Bladder microvascular endothelial cell (primary cell): ENCODE results near the gene ITGA11. TPM values are rescaled to one million over a fixed set of nuclear protein-coding genes. Genes with fewer than 3 reads are reported as not detected.

Experiments used
- total RNA-seq: library from RNA; depleted of rRNA; stranded (reverse); fragments of >200 nt; gene quantifications from 2 replicates; pipeline ENCODE4 v1.2.3, GENCODE V29; 2014

The ITGA11 gene
- 1.6 and 34.5 TPM in 2 replicates for total RNA-seq

GRCh38 chr15:68431792-68432401 lies at the start of gene ITGA11:
Gene ITGA11 (minus strand): TSS chr15:68432163. CDS start chr15:68432066, 97 bp downstream.

GRCh38 chr15:68277603-68278344 lies 154.2 kb downstream of the ITGA11 start, which contains the start of gene FEM1B:
Gene FEM1B (plus strand): TSS chr15:68277745. CDS start chr15:68278418, 673 bp downstream.

Other genes starting within 250 kb of the ITGA11 start
- gene CALML4, start 226.8 kb downstream of the ITGA11 start, total RNA-seq: 4.4 and 5.1 TPM in 2 replicates
- 8.3 and 16.0 TPM in 2 replicates for gene CLN6, start 202.4 kb downstream of the ITGA11 start, total RNA-seq
- 27.7 and 57.2 TPM in 2 replicates for gene FEM1B, start 154.4 kb downstream of the ITGA11 start, total RNA-seq
- gene CORO2B, start 146.8 kb upstream of the ITGA11 start, total RNA-seq: 0.32 and 2.1 TPM in 2 replicates